Thyroid gland (tissue), 4 donors: ENCODE results near the gene USP2.

Experiments used
- CTCF ChIP-seq, 6 experiments: fragments of 200-600 bp in 3 of 6; fragments of 450-650 bp in 3 of 6; sonication (generic) in 3 of 6; IDR thresholded peaks; one replicate each; pipeline ENCODE4 v1.5.1; 2016 to 2019; ENCODE audit warnings: antibody characterized with exemption in 6 of 6, mild to moderate bottlenecking in 2 of 6, inconsistent platforms in 1 of 6, moderate library complexity in 1 of 6
- POLR2A ChIP-seq, 2 donors: fragments of 450-650 bp; IDR thresholded peaks; one replicate each; pipeline ENCODE4 v1.6.1; 2017; ENCODE audit warnings: antibody characterized with exemption in 2 of 2, mild to moderate bottlenecking in 2 of 2, moderate library complexity in 1 of 2

- TF ChIP-seq CTCF (IDR thresholded peaks at IDR 0.05): no peak
- TF ChIP-seq POLR2A (IDR thresholded peaks at IDR 0.05): no peak
These were observed 611 bp upstream of the USP2 start for GRCh38 chr11:119382101-119382500.
